GM21447 (cell line): ENCODE data around the gene GOT1.

Experiments used
- ATAC-seq: cut with Tn5 transposase; IDR thresholded peaks from one replicate; pipeline ENCODE4 v1.9.1; 2021; ENCODE audit not compliant: unreplicated experiment

Gene GOT1

GRCh38 chr10:99430451-99431189 is at the start of gene GOT1:
TSS of gene GOT1 (minus strand) at chr10:99430624. CDS start at chr10:99430565, 59 bp downstream.
- peak; percentile 94 for ATAC-seq

- ATAC-seq = no peak
These were observed 39.9 kb upstream of the GOT1 start for GRCh38 chr10:99470327-99470726.

DNA sequence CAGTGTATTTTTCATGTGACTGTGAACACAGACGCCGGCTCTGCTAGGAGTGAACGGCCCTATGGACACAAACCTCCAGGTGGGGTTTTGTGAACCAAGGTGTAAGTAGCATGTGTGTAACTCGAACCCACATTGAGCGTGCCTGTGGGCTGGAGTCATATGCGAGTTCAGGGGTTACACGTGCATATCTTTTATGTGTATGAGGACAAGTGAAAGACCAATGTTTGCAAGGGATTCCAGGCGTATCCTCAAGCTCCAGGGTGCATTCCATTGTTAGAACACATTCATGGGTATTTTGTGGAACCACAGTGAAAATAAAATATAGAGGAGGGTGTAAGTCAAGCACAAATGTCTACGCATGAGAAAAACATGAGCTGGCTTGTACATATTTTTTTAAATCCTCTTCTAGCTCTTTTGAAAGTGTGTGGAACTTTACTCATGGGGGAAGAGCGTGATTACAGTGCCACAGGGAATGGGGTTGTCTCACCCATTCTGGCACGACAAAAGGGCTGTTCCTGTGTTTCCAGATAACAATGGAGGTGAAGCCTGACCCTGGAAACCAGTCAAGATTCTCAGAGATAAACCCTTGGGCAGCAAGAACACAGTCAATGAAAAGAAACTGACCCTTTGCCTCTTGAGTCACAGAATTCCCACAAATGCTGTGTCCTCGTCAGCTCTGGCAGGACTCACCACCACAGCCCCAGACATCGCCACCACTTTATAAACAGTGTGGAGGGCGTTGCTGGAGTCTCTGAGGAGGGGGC is 37.0 kb upstream of the GOT1 start:
- no peak for ATAC-seq

DNA sequence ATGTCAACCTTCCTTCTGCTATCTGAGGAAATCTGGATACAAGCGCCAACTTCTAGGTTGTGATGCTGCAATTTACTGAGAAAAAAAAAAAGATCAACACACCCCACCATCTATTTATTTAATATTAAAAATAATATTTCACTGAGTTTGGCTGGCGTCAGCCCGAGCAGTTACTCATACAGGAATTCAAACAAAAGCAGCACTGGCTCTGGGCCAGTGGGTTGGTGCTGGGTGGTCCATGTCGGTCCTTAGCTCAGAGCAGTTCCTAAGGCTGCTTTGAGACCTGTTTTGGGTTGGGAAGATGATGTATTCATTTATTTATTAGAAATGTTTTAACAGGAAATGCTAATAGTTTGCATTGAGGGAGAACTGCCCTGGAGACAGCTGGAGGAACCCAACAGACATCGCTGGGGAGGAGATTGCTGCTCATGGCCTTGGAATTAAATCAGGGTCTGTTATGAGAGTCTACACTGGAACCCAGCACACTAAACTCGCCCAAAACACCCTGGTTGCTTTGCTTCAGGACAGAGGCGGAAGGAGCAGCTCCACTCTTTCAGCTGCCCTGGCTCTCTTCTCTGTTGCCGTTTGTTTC is 36.3 kb upstream of the GOT1 start:
- no peak for ATAC-seq

- no peak for ATAC-seq
These were observed 30.8 kb upstream of the GOT1 start for GRCh38 chr10:99461230-99461629.

GRCh38 chr10:99460070-99460469 is 29.6 kb upstream of the GOT1 start:
- no peak for ATAC-seq

- no peak for ATAC-seq
These were observed 28.8 kb upstream of the GOT1 start for GRCh38 chr10:99459217-99459616.

DNA sequence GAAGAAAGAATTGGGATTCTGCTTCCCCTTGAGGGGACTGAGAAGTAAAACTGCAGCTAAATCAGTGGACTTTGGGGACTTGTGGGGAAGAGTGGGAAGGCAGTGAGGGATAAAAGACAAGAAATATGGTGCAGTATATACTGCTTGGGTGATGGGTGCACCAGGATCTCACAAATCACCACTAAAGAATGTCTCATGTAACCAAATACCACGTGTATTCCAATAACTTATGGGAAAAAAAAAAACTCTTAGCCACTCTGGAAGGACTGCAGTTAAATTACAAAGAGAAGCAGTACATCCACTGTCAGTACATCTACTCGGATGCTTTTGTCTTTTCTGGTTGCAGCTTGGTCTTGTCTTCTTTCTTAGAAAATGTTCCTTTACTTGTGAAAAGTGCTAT is 27.4 kb upstream of the GOT1 start:
- ATAC-seq = no peak

DNA sequence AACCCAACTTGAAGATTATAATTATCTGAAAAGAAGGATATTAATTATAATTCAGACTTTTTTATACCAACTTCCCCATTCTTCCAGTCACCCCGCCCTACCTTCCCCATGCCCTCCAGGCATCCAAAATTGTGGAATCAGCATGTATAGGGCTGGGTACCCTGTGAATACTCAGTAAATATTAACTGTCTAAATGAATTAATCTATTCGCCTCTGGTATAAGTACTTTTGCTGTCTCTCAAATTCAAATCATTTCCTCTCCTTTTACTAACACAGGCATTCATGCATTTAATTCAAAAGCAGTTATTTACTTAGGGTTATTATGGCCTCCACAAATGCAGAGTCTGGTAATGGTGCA is 26.5 kb upstream of the GOT1 start:
- ATAC-seq = no peak

DNA sequence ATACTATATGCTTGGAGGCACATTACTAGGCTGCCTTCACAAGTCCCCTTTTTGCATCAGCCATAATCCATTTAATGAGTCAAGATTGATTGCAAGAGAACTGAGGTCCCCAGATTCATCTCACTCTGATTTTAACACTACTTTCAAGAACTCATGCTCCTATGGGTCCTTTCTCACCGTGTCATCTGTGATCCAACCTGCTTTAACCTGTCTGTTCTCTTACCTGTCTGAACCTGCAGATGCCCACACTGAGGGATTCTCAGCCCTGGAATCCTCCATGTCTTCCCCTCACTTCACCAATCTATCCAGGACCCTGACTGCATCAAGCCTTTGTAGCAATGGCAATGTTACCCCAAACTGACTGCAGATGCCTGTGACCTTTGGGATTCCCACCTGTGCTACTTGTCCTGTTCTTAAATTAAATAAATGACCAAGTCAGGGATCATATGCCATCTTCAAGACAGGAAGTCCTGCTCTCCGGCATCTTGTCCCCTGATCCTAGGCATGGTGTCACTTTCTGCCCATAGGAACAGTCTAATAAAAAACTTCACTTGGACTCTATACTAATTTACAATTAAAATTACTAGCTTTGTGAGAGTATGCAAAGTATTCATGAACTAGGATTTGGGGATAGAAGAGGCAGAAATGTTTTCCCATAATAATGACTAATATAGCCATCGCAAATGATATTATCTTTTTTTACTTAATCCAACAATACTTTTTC is 25.9 kb upstream of the GOT1 start:
- ATAC-seq = no peak

DNA sequence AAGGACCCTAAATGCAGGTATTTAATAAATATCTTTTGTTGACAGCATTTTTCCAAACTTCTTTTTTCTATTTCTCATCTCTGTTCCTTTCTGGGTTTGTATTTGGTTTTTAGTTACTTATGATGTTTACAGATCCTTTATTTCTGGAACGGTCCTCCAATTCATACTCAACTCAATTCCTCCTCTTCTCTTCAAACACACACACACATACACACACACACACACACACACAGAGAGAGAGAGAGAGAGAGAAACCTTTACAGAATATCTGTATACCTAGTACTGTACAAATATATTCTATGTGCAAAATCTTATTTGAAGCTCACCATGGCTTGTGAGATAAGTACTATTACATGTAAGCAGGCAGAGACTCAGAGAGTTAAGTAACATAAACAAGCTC is 21.6 kb upstream of the GOT1 start:
- ATAC-seq = no peak

- ATAC-seq = no peak
These were observed 21.0 kb upstream of the GOT1 start for GRCh38 chr10:99451499-99451788.

DNA sequence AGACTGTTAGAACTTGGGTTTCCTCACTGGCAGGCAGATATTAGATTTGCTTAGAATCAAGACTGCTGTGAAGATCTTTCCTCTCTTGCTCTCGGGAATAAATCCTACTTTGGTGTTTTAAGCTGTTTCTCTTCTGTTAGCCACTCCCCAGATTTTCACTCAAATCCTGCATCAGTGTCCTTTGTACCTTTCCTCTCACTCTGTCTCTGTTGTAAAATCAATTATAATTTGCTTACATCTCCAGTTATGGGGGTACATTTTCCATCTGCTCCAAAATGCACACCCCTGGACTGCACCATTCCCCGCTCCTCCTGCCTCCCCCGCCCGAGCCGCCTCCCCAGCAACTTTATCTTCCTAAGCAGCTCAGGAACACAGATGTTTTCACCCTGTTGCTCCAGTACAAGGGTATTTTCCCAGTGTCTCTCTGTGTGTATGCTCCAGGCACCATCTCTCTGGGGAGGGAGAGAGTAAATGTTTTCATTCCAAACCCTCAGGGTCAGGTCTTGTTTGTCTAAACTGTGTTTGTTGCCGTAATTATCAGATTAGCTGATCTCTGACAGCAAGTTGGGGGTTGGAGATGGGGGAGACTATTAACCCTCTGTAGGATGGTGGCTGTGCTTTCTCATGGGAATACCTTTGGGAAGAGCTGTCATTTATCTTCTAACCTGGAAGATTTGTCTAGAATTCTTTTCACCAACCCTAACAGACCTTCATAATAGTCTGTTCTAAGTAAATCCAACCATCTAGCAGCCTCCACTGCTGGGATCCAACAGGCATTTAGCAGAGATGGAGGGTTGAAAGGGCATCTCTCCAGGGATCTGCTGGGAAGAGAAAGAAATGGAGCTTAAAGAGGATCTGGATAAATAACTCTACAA is 20.4 kb upstream of the GOT1 start:
- ATAC-seq = no peak

- no peak for ATAC-seq
These were observed 19.7 kb upstream of the GOT1 start for GRCh38 chr10:99450156-99450555.

GRCh38 chr10:99449023-99449422 is 18.6 kb upstream of the GOT1 start:
- ATAC-seq = no peak

DNA sequence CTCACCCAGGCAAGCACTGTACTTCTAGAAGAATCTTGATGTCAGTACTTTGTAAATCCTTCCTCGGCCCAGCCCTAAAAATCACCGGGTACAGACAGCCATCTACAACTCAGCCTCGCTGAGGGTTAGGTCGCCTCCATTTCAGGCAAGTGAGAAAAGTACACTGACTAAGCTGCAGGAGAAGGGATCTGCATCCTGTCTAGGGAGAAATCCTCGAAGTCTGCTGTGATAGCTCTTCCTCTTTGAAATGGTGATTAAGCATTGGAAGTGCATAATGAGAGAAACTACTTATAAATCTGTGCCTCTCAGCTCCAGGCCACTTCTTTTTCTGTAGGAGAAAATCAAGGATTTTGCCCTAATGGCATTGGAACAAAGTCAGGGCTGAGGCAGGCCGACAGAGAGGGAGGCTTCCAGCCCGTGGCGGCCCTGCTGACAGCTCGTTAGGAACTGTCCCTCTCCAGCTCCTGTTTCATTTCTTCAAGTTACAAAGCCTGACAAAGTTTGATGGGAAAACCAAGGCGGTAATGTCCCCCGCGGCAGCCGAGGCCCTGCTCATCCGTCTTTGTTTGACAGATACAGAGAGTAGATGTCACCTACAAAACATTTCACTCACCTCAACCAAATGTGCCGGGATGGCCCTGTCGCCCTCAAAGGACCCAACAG is 14.1 kb upstream of the GOT1 start:
- ATAC-seq = no peak

GRCh38 chr10:99443500-99443899 is 13.1 kb upstream of the GOT1 start:
- no peak for ATAC-seq

- ATAC-seq = no peak
These were observed 12.0 kb upstream of the GOT1 start for GRCh38 chr10:99442394-99442793.

DNA sequence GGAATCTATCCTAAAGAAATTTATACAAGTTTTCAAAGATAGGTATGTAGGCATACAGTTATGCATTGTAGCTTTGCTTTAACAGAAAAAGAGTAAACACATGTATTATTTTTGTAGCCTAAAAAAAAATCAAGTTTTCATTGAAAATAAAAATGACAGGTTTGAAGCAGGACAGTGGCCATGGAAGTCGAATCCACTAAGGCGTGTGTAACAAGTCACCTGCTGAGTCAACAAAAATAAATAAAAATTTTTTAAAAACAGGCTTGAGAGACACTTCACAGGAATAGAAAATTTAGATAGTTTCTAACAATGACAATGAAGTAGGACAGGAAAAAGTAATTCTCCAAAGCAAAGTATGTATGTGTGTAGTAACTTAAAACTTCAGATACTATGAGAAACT is 8.5 kb upstream of the GOT1 start:
- no peak for ATAC-seq

DNA sequence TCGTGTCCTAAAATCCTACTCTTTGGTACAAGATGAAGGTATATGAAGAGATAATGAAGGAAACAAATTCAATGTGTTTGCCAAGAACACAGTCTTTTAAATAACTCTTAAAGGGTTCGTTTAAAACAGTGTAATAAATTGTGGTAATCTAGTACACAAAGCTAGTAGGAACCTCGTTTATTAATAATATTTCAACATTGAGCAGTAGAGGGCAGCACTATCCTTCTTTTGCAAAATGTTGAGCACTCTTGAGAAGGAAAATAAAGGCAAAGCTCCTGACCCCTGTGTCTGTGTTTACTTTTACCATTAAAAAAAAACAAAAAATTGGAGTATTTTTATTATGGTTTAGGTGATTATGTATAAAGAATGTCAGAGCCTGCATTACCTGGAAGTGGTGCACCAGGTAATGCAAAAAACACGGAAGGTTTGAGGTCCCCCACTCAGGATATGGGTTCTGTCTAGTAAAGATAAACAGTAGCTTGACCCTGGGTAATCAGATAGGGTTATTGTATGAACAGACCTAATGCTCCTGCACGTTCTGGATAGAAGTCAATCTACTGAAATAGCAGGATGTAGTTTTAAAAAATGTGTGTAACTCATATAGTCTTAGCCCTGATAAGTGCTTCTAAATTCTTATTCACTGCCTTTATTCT is 5.7 kb upstream of the GOT1 start:
- ATAC-seq = no peak
